Measurements from ENCODE around the gene CEND1.

GRCh38 chr11:815675-816432, 26.0 kb upstream of the CEND1 start:
- TF ChIP-seq CTCF (IDR thresholded peaks at IDR 0.05; ENCODE audit: borderline replicate concordance, extremely low read depth, low read length, poor library complexity, severe bottlenecking) (no peak), EZH2 (IDR thresholded peaks at IDR 0.05; ENCODE audit: borderline replicate concordance, low read depth, low read length, severe bottlenecking) (no peak)

Data from DND-41 (cell line).